Stimulated activated CD4-positive, alpha-beta T cell treated with anti-CD3 and anti-CD28 coated beads, Interleukin-12 subunit alpha, Interleukin-12 subunit beta, amount 100 ng/mL, for 24 hours (primary cell): Measurements from ENCODE around the gene RSRC2.
A peak's percentile ranks its signal among the peaks of the same experiment; 100 is the strongest.
"Not testable (repeated sequence)": the region's sequence is repeated elsewhere in the genome, so short reads cannot be mapped to it uniquely, and the experiment has no call there.

ENCODE experiments used
- DNase-seq, 2 experiments: peaks; one replicate each; pipeline ENCODE4 v3.0.0-alpha.2; 2020; ENCODE audit warnings: low read depth in 2 of 2

RSRC2 gene, protein sequence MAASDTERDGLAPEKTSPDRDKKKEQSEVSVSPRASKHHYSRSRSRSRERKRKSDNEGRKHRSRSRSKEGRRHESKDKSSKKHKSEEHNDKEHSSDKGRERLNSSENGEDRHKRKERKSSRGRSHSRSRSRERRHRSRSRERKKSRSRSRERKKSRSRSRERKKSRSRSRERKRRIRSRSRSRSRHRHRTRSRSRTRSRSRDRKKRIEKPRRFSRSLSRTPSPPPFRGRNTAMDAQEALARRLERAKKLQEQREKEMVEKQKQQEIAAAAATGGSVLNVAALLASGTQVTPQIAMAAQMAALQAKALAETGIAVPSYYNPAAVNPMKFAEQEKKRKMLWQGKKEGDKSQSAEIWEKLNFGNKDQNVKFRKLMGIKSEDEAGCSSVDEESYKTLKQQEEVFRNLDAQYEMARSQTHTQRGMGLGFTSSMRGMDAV

DNA sequence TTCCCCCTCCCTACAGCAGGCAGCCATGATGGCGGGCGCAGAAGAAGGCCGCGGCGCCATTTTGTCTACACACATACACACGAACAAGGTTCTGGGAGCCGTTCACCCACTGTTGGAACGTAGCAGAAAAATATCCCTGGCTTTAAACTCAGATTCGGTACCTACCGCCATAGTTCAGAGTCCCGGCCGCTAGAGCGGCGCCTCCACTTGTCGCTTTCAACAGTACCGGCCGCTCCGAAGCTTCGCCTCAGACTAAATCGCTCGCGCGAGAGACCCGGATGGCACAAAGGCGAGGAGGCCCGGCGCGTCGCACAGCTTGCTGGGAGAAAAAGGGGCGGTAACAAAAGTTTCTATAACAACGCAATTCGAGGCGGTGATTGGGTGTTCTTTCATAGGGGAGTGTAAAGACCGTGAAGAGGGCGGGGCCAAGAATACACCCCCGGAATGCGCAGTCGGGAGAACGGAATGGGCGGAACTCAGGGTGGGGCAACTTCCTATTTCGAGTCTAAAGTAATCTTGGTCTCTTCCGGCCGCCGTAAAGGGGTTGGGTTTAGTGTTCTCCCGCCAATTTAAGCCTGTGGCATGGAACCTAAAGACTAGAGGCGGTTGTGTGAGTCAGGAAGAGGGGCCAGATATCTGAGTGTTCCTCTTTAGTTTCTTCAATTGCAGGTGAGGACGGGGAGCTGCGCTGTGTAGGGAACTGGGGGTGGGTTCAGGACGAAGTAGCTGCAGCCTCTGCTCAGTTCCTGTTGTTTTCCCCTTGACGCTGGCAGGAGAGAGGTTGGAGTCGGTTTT, at the start of gene RSRC2, which contains the start of gene KNTC1:
Gene RSRC2, minus strand, starts transcription at position 254 of the 795 bp plus-strand sequence. Its CDS starts 83 bp downstream, at position 171.
Gene KNTC1, plus strand, starts transcription at position 567 of the 795 bp plus-strand sequence. CDS start 2,815 bp downstream, outside the sequence.
- DNase-seq: peak; percentile 97

DNA sequence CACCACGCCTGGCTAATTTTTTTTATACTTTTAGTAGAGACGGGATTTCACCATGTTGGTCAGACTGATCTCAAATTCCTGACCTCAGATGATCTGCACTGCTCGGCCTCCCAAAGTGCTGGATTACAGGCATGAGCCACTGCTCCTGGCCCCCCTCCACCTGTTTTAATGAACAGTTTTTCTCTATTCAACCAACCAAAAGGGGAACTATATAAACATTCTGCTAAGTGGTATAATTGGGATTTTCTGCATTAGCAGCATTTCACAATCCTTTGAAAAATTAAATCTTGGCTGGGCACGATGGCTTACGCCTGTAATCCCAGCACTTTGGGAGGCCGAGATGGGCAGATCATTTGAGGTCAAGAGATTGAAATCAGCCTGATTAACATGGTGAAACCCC, 45.1 kb upstream of the RSRC2 start:
- no peak for DNase-seq

DNA sequence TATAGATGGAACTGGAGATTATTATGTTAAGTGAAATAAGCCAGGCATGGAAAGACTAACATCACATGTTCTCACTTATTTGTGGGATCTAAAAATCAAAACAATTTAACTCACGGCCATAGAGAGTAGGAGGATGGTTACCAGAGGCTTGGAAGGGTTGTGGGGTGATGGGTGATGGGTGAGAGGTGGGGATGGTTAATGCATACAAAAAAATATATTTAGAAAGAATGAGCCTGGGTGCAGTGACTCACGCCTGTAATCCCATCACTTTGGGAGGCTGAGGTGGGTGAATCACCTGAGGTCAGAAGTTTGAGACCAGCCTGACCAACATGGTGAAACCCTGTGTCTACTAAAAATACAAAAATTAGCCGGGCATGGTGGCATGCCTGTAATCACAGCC, 43.3 kb upstream of the RSRC2 start:
- DNase-seq: not testable (repeated sequence)

DNA sequence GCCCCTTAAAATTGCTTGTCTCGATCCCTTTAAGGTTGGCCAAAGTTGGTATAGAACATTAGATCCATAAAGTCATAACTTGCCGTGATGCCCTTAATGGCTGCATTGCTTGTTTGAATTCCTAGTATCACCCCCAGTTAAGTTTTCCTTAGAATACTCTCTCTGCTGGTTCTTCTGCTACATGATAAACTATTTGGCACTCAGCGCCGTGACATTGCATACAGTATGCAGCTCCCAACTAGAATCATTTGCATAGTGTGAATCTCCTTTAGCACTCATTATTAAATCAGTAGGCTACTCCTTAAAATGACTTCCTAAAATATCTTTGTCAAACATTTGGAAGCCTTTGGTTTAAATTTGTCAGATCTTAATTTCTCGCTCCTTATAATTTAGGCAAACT, 42.6 kb upstream of the RSRC2 start:
- no peak for DNase-seq

DNA sequence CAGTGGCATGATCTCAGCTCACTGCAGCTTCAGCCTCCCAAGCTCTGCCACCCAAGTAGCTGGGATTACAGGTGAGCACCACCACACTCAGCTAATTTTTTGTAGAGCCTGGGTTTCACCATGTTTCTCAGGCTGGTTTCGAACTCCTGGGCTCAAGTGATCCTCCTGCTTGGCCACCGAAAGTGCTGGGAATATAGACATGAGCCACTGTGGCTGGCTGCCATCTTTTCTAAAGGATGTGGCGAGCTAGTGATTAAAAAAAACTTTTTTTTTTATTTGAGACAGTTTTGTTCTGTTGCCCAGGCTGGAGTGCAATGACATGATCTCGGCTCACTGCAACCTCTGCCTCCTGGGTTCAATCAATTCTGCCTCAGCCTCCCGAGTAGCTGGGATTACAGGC, 40.1 kb upstream of the RSRC2 start:
- DNase-seq: not testable (repeated sequence)

DNA sequence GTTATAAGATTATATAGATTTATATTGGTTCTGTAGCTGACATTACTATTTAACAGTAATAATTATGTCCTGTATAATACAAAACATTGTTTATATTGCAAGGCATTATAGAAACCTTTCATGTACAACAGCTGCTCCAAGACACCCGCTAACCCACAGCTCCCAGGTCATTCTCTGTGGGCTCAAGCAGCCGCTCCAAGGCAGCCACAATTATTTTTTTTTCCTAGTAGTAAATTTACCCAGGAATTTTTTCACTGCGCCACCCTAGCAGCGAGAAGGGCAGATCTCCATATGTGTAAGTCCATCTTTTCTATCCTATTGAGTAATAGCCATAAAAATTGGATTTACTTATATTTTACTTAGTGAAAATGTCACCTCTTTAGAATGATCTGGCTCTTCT, 36.6 kb upstream of the RSRC2 start:
- DNase-seq: no peak

DNA sequence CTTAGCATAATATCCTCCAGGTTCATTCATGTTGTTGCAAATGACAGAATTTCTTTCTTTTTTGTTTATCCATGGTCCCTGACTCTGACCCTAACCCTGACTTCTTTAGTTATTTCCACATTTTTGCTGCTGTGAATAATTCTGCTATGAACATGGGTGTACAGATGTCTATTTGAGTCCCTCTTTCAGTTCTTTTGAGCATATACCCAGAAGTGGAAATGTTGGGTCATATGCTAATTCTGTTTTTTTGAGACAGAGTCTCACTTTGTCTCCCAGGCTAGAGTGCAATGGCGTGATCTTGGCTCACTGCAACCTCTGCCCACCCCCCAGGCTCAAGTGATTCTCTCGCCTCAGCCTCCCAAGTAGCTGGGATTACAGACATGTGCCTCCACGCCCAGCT, 33.4 kb upstream of the RSRC2 start:
- DNase-seq: no peak

DNA sequence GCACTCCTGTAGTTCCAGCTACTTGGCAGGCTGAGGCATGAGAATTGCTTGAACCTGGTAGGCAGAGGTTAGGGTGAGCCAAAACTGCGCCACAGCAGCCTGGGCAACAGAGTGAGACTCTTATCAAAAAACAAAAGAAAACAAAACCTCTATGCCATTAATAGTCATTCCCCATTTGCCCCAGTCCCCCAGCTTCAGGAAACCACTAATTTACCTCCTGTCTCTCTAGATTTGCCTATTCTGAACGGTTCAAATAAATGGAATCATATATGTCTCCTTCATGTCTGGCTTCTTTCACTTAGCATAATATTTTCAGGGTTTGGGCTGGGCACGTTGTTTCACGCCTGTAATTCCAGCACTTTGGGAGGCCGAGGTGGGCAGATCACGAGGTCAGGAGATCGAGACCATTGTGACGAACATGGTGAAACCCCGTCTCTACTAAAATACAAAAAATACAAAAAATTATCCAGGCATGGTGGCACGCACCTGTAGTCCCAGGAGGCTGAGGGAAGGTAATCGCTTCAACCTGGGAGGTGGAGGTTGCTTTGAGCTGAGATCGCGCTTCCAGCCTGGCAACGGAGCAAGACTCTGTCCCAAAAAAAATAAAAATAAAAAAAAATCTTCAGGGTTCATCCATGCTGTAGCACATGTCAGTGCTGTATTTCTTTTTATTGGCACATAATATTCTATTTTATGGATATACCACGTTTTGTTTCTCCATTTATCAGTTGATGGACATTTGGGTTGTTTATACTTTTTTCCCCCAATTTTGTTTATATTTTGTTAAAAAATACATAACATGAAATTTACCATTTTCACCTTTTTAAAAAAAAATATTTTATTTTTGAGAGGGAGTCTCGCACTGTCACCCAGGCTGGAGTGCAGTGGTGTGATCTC, 32.3 kb upstream of the RSRC2 start:
- no peak for DNase-seq

DNA sequence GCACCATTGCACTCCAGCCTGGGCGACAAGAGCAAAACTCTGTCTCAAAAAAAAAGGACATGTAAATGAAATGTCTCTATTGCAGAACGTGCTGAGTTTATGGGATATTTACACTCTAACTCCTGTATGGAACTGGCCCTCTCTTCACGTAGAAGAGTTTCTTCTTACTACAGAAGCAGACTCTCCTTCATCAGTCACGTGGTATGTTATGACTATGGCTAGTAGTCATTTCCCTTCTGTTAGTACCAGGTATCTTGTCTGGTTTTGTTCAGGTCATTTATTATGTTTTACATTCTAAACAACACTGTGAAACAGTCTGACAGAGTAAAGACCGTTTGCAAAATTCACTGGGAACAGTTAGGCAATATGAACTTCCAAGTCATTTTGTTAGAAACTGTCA, 20.6 kb upstream of the RSRC2 start:
- DNase-seq: no peak

DNA sequence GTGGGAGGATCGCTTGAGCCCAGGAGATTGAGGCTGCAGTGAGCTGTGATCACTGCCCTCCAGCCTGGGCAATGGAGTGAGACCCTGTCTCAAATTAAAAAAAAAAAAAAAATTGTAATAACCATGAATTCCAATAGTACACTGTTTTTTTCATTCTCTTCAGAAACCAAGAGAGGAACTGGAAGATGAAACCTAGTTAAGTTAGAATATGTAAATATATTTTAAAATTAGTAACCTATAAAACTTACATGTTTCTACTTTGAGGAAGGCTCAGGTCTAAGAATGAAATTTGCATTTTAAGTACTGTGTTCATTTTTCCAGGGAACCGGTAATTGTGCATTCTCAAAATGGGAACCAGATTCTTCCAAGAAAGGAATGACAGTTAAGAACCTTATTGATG, 19.1 kb upstream of the RSRC2 start:
- DNase-seq: no peak

DNA sequence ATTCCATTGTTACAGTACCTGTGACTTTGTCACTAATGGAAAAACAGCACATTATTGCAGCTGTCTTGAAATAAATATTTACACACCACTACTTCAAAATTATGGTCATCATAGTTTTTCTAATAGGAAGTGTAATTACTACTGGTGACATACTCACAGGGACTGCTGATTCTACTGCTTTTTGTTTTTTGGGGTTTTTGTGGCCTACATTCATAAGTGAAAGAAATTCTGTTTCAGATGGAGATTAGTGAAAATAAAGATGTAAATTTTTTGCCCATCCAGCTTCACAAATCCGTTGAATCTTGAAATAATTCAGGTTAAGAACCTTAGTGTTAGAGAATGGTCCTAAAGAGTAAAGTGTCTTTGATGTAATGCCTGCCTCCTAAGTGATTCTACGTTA, 17.8 kb upstream of the RSRC2 start:
- DNase-seq: no peak

DNA sequence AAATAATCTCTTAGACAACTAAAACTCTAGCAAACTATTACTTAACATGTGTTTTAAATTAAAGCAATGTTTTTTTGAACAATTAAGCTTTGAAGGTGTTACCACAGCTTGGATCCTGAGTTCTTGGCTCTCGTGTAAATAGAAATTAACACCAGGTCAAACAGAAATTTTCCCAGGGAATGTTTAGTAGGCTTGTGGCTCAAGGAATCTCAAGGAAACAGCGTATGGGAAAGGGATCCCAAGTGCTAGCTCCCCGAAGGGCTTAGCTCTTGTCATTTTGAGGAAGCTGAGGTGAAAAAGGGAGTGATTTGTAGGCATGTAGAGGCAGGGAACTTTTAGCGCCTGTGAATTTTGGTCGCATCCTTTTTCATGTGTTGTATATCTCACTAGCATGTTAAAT, 11.8 kb upstream of the RSRC2 start:
- no peak for DNase-seq

DNA sequence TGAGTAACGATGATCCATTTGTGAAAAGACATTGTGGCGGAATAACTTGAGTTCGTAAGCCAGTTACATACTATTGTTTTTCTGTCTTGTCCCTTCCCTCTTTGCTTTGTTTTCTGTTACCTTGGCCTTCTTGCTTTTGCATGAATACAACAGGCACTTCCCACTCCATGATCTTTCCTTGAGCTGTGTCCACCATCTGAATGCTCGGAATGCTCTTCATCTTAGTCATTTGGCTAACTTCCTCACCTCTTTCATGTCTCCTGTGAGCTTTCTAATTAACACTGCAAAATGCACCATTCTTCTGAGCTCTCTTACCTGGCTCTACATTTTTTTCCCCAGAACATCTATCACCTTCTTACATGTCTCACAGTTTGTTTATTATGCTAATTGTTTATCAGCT, 10.3 kb upstream of the RSRC2 start:
- DNase-seq: no peak

DNA sequence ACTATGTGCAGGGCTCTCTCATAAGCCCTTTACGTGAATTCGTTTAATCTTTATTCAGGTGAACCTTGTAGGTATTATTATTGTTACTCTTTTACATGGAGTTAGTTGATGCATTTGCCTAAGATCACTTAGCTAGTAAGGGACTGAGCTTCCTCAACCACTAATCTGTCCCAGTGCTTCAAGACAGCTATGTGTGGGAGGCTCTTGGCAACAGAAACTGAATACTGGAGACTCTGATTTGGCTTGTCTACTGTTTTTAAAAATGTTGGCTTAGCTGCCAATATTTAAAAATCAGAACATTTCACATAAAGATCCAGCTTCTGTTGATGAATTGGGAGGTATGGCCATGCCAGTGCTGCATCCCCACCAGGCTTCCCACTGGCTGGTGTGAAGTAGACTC, 7.1 kb upstream of the RSRC2 start:
- DNase-seq: no peak

DNA sequence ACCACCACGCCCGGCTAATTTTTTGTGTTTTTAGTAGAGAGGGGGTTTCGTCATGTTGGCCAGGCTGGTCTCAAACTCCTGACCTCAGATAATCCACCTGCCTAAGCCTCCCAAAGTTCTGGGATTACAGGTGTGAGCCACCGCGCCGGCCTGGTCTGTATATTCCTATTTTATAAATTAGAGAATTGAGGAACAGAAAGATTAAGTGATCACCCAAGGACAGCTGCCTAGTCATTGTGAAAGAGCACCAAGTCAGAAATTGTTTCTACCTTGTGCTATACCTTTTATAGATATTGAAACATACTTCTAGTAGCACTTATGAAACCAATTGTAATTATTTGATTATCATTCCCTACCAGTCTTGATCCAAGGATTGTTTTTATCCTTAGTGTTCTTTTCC, 2.3 kb upstream of the RSRC2 start:
- no peak for DNase-seq

DNA sequence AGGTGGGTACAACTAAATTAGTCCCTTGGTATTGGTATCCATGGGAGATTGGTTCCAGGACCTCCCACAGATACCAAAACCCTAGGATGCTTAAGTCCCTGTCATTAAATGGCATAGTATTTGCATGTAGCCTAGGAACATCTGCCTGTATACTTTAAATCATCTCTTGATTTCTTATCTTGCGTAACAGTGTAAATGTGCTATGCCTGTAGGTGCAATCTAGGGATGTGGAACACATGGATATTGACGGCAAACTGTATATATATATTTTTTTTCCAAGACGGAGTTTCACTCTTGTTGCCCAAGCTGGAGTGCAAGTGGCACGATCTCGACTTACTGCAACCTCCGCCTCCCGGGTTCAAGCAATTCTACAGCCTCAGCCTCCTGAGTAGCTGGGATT, 1.8 kb upstream of the RSRC2 start:
- no peak for DNase-seq

DNA sequence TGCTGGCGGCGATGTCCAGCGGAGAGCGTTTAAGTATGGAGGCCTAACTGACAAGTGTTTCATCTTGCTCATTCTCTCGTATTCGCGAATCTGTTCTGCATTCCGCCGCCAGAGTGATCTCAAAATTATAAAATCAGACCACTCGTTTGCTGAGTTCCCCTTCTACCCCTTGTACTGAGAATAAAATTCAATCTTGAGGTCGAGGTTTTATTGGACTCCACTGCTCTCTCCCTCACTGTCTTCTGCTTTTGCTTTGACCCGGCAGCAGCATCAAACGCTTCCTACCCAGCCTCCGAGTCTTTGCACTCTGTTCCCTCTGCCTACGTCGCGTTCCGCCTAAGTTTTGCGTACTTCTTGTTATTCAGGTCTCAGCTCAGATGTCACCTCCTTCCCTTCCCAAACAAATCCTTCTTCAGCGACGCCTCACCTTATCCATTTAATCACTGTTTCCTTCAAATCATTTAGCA, 775 bp upstream of the RSRC2 start:
- DNase-seq: peak in 1 of 2 experiments; percentile 22

DNA sequence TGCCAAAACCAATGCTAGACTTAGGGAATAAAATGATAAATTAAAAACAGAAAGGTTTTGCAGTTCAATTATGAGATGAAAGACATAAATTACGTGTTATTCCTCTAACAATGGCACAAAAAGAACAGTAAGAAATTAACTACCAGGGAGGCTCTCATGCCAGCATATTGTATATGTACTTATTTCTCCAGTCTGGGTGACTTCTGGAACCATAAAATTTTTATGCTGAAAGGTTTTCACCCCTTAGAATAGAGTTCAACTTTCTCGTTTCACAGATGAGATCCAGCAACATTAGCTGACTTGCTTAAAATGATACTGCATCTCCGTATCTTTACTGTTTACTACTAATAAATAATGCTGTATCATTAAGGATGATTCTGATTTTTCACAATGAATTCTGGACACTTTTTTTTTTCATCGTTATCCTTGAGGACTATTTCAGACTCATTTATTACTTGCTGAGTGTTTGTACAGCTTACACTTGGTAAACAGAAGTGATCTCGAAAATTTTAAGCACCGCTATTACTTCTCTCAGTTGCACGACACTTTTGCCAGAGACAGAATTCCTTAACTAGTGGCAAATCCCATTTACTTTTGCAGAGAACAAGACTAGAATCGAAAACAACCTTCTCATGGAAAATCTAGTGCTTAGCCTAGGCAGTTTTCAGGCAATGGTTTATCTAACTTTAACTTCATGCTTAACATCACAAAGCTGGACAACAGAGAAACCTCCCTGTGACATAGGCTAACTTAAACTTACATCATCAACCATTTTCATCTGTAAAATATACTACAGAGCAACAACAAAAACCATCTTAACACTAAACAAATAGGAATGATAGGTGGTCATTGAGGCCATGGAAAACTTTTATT, 2.7 kb downstream of the RSRC2 start:
- DNase-seq: no peak

DNA sequence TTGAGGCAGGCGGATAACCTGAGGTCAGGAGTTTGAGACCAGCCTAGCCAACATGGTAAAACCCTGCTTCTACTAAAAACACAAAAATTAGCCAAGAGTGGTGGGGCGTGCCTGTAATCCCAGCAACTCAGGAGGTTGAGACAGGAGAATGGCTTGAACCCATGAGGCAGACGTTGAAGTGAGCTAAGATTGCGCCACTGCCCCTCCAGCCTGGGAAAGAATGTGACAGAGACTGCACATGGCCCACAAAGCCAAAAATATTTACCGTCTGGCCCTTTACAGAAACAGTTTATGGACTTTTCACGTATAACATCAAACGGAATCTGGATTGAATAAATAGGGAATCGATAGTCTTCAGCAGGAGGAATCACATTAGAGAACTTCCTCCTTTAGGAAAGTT, 3.5 kb downstream of the RSRC2 start:
- DNase-seq: no peak

DNA sequence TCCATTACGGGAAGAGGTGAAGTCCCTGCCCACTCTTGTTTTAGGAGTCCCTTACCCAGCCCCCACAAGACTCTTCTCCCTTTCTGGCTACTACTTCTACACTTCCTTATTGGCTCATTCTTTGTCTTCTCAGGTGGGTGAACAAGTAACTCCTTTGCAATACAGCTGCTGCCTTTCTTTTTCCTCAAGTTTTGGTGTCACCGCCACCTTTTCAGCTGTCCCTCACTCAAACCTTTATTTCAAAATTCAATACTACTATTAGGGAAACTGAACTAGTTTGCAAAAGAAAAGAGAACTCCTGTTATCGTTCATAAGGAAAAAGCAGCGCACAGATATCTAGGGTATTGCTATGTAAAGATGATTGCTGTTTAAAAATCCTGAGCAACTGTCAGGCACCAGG, 6.1 kb downstream of the RSRC2 start:
- no peak for DNase-seq

DNA sequence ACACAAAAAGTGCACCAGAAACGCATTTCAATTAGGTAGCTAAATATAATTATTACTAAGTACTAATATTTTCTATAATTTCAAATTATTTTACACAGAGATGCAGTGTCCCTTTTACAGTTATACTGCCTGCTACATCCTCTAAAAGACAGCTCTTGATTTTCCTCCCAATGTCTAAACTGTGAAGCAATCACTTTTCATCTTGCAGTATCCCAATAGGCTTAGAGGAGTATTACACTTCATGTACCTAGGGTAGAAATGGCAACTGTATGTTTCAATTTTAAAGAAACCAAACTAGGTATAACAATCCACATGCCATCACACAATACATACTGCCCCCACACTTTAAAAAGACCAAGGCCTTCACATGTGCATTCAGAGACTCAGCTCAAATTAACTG, 7.3 kb downstream of the RSRC2 start:
- DNase-seq: no peak
